ENCODE results near the gene SNX27.

GRCh38 chr1:151638074-151638775, 26.4 kb downstream of the SNX27 start:
- TF ChIP-seq EZH2 (IDR thresholded peaks at IDR 0.05; ENCODE audit: borderline replicate concordance, low read depth, low read length, severe bottlenecking) (no peak), POLR2A (IDR thresholded peaks at IDR 0.05; ENCODE audit: low read depth, low read length) (no peak), CTCF (IDR thresholded peaks at IDR 0.05; ENCODE audit: extremely low read depth in 1 of 2, insufficient read depth in 1 of 2, low read depth in 1 of 2, low read length in 2 of 2) (no peak), MYC (IDR thresholded peaks at IDR 0.05; ENCODE audit: low read depth, low read length) (no peak), POLR2AphosphoS5 (IDR thresholded peaks at IDR 0.05; ENCODE audit: insufficient read depth, low read depth, low read length) (no peak), JUN (IDR thresholded peaks at IDR 0.05; ENCODE audit: borderline replicate concordance, insufficient read depth, insufficient read length, low read depth) (no peak)

All from endothelial cell of umbilical vein (primary cell).